Activated CD4-positive, alpha-beta T cell treated with anti-CD3 and anti-CD28 coated beads for 1 hour (primary cell): ENCODE measurements around the gene RAB1A.
"Not testable (repeated sequence)": the region's sequence is repeated elsewhere in the genome, so short reads cannot be mapped to it uniquely, and the experiment has no call there.

Experiments
- DNase-seq: peaks from one replicate; pipeline ENCODE4 v3.0.0-alpha.2; 2020

The RAB1A gene

GRCh38 chr2:65129826-65130663 is at the start of gene RAB1A:
Gene RAB1A, minus strand, starts transcription at chr2:65130106. Its CDS starts 191 bp downstream, at chr2:65129915.
- peak; percentile 98 for DNase-seq

- no peak for DNase-seq
These were observed 48.0 kb upstream of the RAB1A start for GRCh38 chr2:65177751-65178442.

DNA sequence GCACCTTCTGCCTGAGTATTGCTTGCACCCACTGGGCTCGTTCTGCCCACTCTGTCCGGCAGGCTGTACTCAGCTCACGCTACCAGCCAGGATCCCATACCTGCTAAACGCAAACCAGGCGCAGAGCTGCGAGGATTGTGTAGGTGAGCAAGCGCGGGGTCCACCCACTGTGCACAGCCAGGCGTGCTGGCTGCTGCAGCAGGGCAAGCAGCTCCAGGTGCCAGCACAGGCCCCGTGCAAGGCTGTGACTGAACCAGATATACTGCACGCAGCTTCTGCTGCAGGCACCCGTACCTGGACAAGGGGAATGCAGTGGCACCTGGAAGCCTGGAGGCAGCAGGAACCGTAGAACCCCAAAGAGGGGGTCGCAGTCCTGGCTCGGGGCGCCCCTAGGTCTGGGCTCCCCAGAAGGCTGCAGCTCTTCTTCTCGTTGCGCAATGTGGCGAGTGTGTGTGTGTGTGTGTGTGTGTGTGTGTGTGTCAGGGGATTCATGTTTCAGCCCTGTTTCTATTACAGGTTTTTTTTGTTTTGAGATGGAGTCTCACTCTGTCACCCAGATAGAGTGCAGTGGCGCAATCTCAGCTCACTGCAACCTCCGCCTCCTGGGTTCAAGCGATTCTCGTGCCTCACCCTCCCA is 46.1 kb upstream of the RAB1A start:
- DNase-seq = no peak

GRCh38 chr2:65174031-65174430 is 44.1 kb upstream of the RAB1A start:
- not testable (repeated sequence) for DNase-seq

- DNase-seq = no peak
These were observed 43.3 kb upstream of the RAB1A start for GRCh38 chr2:65172994-65173790.

- DNase-seq = not testable (repeated sequence)
These were observed 40.9 kb upstream of the RAB1A start for GRCh38 chr2:65170611-65171477.

DNA sequence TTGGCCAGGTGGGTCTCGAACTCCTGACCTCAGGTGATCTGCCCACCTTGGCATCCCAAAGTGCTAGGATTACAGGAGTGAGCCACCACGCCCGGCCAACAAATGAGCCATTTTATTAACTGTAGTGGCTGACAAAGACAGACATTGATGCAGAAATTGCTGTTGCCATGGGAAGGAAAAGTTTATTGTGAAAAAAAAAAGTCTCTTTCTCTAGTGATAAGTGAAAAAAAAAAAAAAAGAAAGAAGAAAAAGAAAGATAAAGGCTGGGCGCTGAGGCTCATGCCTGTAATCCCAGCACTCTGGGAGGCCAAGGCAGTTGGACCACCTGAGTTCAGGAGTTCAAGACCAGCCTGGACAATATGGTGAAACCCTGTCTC is 39.8 kb upstream of the RAB1A start:
- no peak for DNase-seq

GRCh38 chr2:65165558-65165957 is 35.7 kb upstream of the RAB1A start:
- no peak for DNase-seq

DNA sequence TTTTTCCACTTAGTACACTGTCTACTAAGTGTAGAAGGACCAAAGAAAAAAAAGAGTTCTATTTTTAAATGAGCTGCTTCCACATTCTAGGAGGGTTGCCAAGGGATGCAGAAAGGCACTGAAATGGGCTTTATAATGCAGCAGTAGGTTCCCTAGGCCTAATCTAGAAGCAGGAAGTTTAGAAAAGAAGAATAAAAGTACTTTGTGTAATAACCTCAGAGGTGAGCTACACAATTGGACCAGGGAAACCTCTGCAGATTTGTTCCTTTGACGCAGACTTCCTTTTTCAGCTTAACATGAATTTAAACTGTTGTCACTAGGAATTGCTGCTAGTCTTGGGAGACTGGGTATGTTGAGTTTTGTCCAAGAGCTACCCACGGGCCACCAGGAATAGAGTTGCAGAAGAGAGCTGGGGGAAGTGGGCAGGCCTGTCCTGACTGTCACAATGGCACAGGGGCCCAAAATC is 34.6 kb upstream of the RAB1A start:
- no peak for DNase-seq

DNA sequence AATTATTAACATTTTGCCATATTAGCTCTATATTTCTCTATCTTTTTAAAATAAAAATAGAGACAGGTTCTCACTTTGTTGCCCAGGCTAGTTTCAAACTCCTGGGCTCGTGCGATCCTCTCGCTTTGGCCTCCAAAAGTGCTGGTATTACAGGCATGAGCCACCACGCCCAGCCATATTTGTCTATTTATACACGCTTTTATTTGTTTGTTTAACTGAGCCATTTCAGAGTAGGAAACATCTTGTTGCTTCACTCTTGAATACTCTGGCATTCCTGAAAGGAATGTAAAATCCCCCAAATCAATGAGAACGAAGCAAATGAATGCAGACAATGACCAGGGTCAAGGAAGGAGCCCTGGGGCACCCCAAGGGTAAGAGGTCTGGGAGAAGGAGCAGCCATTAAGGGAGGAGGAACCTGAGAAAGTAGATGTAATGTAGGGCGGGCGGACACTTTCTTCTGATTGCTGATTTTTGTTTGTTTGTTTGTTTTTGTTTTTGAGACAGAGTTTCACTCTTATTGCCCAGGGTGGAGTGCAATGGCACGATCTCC is 31.7 kb upstream of the RAB1A start:
- no peak for DNase-seq

DNA sequence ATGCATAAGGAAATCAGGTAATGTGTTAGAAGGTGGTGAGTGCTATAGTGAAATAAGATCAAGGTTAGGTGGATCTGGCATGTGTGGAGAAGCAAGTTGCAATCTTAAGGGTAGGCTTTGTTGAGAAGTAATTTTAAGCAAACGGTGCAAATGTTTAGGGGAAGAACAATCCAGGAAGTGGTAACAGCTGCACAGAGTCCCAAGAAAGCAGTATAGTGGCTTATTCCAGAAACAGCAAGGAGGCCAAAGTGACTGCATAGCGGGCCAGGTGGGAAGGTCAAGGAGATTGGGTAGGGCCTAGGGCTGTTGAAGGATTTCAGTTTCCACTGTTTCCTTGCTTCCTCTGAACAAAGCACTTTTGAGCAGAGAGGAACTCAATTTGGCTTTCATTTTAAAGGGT is 30.0 kb upstream of the RAB1A start:
- no peak for DNase-seq

- no peak for DNase-seq
These were observed 29.4 kb upstream of the RAB1A start for GRCh38 chr2:65159261-65159660.

- no peak for DNase-seq
These were observed 28.7 kb upstream of the RAB1A start for GRCh38 chr2:65158557-65158956.

DNA sequence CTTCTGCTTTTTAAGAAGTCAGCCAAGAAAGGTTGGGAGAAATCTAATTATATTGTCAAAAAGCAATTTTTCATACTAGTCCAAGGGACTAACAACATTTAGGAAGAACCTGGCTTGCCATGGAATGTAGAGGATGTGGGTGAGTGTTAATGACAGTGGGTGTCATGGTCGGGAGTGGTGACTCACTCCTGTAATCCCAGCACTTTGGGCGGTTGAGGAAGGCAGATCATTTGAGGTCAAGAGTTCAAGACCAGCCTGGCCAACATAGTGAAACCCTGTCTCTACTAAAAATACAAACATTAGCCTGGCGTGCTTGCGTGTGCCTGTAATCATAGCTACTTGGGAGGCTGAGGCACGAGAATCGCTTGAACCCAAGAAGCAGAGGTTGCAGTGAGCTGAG is 27.9 kb upstream of the RAB1A start:
- not testable (repeated sequence) for DNase-seq

DNA sequence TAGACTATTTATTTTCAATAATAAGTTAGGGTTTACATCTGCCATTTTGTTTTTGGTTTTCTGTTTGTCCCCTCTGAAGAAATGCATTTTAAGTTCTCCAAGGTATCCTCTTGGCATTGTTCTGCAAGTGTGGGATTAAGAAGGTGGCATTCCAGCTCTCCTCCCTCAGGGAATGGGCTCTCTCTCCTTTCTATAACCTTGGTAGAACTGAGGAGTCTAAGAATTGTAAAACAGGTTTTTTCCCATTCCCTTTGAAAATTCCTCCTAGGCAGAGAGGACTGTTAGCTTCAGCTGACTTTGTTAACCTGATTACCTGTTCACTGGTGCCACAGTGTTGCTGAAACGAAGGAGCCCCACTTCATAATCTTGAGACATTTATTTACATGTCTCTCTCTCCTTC is 26.1 kb upstream of the RAB1A start:
- DNase-seq = no peak

DNA sequence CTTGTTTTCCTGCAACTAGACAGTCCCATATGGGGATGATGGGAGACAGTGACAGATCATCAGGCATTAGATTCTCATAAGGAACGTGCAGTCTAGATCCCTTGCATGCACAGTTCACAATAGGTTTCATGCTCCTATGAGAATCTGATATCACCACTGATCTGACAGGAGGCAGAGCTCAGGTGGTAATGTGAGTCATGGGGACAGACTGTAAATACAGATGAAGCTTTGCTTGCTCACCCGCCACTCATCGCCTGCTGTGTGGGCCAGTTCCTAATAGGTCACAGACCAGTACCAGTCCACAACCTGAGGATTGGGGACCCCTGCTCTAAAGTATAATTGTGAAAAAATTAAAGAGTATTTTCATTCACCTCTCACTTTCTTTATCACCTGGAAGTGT is 23.6 kb upstream of the RAB1A start:
- no peak for DNase-seq

DNA sequence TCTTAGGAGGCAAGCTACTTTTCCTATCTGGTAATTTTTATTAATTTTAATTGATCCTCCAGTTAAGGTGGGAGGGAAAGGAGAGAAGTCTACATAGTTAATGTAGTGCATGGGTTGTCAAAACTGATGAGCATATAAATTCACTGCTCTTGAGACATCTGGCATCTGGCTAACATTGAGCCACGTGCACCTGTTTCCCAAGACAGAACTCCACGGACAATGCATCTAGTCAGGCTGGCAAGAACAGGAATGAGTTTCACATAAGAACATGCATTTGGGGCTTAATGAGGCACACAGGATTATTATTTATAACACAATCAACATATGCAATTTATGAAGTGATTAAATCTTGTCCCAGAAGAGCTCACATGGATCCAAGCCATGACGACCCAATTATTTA is 16.2 kb upstream of the RAB1A start:
- DNase-seq = no peak

DNA sequence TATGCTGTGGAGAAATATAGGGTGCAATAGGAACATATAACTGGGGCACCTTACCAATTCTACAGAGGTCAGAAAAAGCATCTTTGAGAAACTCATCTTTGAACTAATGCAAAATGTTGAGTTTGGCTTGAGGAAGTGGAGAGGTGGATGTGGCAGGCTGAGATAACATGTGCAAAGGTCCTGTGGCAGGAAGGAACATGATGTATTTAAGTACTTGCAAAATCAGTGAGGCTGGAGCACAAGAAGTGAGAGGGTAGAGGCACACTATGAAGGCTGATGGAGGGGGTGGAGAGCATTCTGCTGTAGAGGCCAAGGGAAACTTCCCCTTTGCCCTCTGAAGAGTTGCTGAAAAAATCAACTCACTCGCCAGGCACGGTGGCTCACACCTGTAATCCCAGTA is 14.7 kb upstream of the RAB1A start:
- DNase-seq = no peak

DNA sequence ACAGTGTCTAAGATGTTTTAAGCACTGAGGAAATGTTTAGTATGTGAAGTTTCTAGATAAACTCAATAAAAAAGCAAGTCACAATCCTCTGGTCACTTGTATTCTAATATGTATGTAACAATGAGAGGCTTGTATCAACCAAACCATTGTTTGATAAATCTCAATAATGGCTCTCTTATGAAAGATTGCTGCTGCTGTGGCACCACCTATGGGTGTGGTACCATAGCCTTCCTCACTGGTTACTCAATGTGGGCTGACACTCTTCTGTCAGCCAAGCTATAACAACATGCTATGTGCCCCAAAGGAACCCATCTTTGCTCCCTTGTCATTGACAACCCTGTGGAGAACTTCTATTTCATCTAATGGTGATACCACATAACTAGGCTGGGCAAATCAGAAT is 12.6 kb upstream of the RAB1A start:
- no peak for DNase-seq

DNA sequence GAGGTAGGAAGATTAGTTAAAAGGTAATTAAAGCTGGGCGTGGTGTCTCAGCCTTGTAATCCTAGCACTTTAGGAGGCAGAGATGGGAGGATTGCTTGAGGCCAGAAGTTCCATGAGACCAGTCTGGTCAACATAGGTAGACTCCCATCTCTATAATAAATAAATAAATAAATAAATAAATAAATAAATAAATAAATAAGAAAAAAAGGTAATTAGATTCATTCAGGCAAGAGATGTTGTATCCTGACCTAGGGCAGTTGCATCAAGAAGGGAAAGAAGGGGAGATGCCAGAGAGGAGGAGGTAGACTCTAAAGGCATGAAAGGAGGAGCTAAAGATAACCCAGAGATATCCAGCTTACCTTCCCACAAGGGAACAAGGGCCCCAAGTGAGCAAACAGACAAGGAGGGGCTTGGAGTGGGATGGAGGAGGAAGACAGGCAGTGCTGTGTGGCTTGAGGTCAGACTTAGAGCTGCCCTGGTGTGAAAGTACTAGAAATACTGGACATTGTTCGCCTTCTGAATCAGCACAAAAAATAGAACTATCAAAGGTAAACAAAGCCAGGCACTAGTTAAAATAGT is 7.4 kb upstream of the RAB1A start:
- no peak for DNase-seq

DNA sequence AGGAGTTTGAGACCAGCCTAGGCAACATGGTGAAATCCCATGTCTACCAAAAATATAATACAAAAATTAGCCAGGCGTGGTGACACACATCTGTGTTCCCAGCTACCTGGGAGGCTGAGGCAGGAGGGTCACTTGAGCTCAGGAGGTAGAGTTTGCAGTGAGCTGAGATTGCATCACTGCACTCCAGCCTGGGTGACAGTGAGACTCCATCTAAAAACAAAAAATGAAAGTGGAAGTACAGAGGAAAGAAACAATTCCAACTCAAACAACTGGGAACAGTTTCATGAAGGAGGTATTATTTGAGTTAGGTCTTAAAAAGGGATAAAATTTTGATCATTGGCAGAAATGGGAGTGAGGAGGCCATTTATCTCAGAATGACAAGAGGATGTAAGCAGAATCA is 6.3 kb upstream of the RAB1A start:
- no peak for DNase-seq
